DND-41 (cell line): ENCODE results near the gene CAPG.

Source experiments
- ATAC-seq: fragments of 200-7000 bp; cut with Tn5 transposase; 3 replicates; pipeline ENCODE4 v1.9.1; 2021; ENCODE audit warnings: low read depth; ENCODE audit not compliant: insufficient read depth
- DNase-seq: peaks from one replicate; pipeline ENCODE4 v3.0.0-alpha.2; 2020
- H2AFZ ChIP-seq: 2 replicates; pipeline ENCODE4 v1.6.0; 2012; ENCODE audit warnings: low read depth, low read length
- H3K27ac ChIP-seq: 2 replicates; pipeline ENCODE4 v1.5.1; 2012; ENCODE audit warnings: low read length, inconsistent platforms
- H3K27me3 ChIP-seq: fragments of 200-600 bp; sonication (generic); 2 replicates; pipeline ENCODE4 v1.6.0; 2012; ENCODE audit warnings: low read length, mild to moderate bottlenecking, inconsistent platforms; ENCODE audit not compliant: insufficient read depth, poor library complexity
- H3K36me3 ChIP-seq: 2 replicates; pipeline ENCODE4 v1.5.1; 2012; ENCODE audit warnings: low read length, inconsistent platforms; ENCODE audit not compliant: insufficient read depth
- H3K4me1 ChIP-seq: 2 replicates; pipeline ENCODE4 v1.5.1; 2012; ENCODE audit warnings: mild to moderate bottlenecking, low read length; ENCODE audit not compliant: insufficient read depth
- H3K4me2 ChIP-seq: 2 replicates; pipeline ENCODE4 v1.6.0; 2012; ENCODE audit warnings: mild to moderate bottlenecking, moderate library complexity, low read length, inconsistent platforms; ENCODE audit not compliant: insufficient read depth
- H3K4me3 ChIP-seq, 2 experiments: fragments of 200-600 bp in 1 of 2; shearing (Covaris generic) in 1 of 2; 2 replicates each; pipeline ENCODE4 v1.5.1; 2012 to 2016; ENCODE audit warnings: inconsistent platforms in 2 of 2, low read length in 2 of 2, mild to moderate bottlenecking in 2 of 2, low read depth in 1 of 2, moderate library complexity in 1 of 2
- H3K79me2 ChIP-seq: 2 replicates; pipeline ENCODE4 v1.6.0; 2012; ENCODE audit warnings: low read length, inconsistent platforms; ENCODE audit not compliant: insufficient read depth
- H3K9ac ChIP-seq: 2 replicates; pipeline ENCODE4 v1.6.0; 2012; ENCODE audit warnings: low read depth, mild to moderate bottlenecking, inconsistent platforms, low read length, moderate library complexity
- H3K9me3 ChIP-seq: 2 replicates; pipeline ENCODE4 v1.5.1; 2012; ENCODE audit warnings: low read length, moderate library complexity, mild to moderate bottlenecking, inconsistent platforms; ENCODE audit not compliant: insufficient read depth, severe bottlenecking
- H4K20me1 ChIP-seq: 2 replicates; pipeline ENCODE4 v1.6.0; 2012; ENCODE audit warnings: low read length; ENCODE audit not compliant: insufficient read depth
- EZH2 ChIP-seq: IDR thresholded peaks from 3 replicates; pipeline ENCODE4 v1.6.1; 2012; ENCODE audit warnings: borderline replicate concordance, low read depth, mild to moderate bottlenecking, moderate library complexity, low read length, inconsistent platforms; ENCODE audit not compliant: severe bottlenecking
- TF ChIP-seq, protein P1 (sequence below): IDR thresholded peaks from 2 replicates; pipeline ENCODE4 v1.5.1; 2012; ENCODE audit warnings: borderline replicate concordance, low read length, moderate library complexity, mild to moderate bottlenecking; ENCODE audit not compliant: poor library complexity, severe bottlenecking; ENCODE audit errors: extremely low read depth

Gene CAPG

DNA sequence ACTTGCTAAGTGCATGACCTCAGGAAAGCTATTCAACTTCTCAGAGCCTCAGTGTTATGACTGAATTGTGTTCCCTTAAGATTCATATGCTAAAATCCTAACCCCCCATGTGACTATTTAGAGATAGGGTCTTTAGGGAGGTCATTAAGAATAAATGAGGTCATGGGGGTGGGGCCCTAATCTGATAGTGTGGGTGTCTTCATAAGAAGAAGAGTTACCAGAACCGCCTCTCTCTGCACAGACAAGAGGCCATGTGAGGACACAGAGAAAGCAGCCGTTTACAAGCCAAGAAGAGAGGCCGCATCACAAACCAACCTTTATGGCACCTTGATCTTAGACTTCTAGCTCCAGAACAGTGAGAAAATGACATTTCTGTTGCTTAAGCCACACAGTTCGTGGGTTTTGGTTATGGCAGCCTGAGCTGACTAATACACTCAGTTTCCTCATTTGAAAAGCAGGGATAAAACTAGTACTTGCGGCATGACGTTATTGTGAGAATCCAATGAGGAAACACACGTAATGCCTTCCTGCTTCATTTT is 18.2 kb upstream of the CAPG start:
- ATAC-seq (no peak), DNase-seq (no peak)
- H3K27ac ChIP-seq, result no peak overlapping the region
- H3K36me3 ChIP-seq, result no peaks in the 10 kb centered on the region
- no peak overlapping the region for H2AFZ ChIP-seq
- no peak overlapping the region for H3K9ac ChIP-seq
- no peaks in the 10 kb centered on the region for H3K27me3 ChIP-seq
- H3K4me1 ChIP-seq, result no peaks in the 10 kb centered on the region
- H3K9me3 ChIP-seq, result no peaks in the 10 kb centered on the region
- no peaks in the 10 kb centered on the region for H4K20me1 ChIP-seq
- no peaks in the 10 kb centered on the region for H3K79me2 ChIP-seq
- no peak overlapping the region for H3K4me2 ChIP-seq
- no peak overlapping the region for H3K4me3 ChIP-seq
- no peak for TF ChIP-seq EZH2
- TF ChIP-seq, protein P1, sequence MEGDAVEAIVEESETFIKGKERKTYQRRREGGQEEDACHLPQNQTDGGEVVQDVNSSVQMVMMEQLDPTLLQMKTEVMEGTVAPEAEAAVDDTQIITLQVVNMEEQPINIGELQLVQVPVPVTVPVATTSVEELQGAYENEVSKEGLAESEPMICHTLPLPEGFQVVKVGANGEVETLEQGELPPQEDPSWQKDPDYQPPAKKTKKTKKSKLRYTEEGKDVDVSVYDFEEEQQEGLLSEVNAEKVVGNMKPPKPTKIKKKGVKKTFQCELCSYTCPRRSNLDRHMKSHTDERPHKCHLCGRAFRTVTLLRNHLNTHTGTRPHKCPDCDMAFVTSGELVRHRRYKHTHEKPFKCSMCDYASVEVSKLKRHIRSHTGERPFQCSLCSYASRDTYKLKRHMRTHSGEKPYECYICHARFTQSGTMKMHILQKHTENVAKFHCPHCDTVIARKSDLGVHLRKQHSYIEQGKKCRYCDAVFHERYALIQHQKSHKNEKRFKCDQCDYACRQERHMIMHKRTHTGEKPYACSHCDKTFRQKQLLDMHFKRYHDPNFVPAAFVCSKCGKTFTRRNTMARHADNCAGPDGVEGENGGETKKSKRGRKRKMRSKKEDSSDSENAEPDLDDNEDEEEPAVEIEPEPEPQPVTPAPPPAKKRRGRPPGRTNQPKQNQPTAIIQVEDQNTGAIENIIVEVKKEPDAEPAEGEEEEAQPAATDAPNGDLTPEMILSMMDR, result no peak

DNA sequence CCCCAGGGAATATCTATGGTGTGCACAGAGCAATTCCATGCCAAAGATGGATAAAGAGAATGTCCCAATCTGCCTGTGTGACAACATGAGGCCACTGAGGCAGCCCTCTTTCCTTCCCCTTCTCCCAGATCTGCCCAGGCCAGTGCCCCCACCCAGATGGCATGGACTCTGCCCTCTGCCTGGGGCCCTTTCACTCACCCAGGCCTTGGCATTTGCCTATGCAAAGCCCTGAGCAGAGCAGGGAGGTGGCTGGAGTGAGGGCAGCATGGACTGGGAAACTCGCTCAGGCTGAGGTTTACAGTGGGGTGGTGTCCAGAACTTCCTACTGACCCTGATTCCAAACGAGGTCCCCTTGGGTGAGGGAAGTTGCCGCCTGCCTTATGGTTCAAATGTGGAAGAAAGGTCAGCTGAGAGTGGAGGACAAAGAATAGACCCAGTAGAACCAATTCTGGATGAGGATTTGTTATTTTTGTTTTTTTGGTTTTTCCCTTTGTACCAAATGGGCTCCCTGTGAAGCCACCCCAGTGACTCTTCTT is 17.2 kb upstream of the CAPG start:
- ATAC-seq (no peak), DNase-seq (no peak)
- H3K4me2 ChIP-seq, result no peak overlapping the region
- H2AFZ ChIP-seq, result no peak overlapping the region
- no peaks in the 10 kb centered on the region for H3K9me3 ChIP-seq
- no peak overlapping the region for H3K4me3 ChIP-seq
- H3K4me1 ChIP-seq, result no peaks in the 10 kb centered on the region
- H3K79me2 ChIP-seq, result no peaks in the 10 kb centered on the region
- no peaks in the 10 kb centered on the region for H3K36me3 ChIP-seq
- H3K27me3 ChIP-seq, result no peaks in the 10 kb centered on the region
- no peak overlapping the region for H3K9ac ChIP-seq
- no peaks in the 10 kb centered on the region for H4K20me1 ChIP-seq
- TF ChIP-seq EZH2, result no peak
- TF ChIP-seq, protein P1, result no peak
- no peak overlapping the region for H3K27ac ChIP-seq

DNA sequence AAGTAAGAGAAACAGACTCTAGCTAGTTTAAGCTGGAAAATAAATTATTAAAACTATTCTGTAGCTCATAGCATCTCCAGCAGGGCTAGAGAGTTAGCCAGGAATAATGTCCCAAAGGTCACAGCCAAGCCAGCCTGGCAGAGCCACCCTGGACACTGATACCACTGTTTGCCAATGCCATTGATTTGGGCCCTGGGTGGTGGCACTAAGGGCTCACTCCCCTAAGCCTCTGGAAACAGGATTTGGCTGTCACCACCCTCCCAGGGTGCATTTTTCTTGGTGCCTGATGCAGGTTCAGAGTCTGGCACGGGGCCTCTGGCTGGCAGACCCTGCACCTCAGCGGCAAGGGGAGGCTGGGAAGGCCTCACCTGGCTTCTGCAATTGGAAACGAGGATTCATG is 15.4 kb upstream of the CAPG start:
- no peak for DNase-seq
- H3K4me2 ChIP-seq, result no peak overlapping the region
- TF ChIP-seq EZH2, result no peak

DNA sequence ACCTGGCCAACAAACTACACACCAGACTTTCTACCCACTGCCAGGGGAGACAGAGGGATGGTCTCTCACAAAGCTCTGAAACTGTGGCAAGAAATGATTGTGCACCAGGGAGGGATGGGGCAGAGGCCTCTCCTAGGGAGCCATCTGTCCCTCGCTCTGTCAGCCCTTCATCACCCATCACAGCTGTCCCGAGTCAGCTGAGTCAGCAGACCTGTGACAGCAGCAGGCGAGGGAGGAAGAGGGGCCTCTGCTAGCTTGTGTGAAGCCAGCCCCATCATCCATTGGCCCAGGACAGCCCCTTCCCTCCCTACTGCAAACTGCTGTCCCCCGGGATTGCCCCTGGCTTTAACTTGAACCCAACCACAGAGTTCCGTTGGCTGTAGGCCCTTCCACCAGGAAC is 13.4 kb upstream of the CAPG start:
- Histone ChIP-seq H3K4me3 (no peak overlapping the region), H3K4me1 (peaks cover 31% of the 10 kb centered on the region), H3K9me3 (no peaks in the 10 kb centered on the region), H4K20me1 (no peaks in the 10 kb centered on the region), H3K9ac (no peak overlapping the region), H3K4me2 (no peak overlapping the region), H3K27me3 (no peaks in the 10 kb centered on the region), H3K36me3 (no peaks in the 10 kb centered on the region; the same call in 1 of the 2 replicates), H3K27ac (no peak overlapping the region), H3K79me2 (peaks cover 12% of the 10 kb centered on the region), H2AFZ (no peak overlapping the region)
- TF ChIP-seq, protein P1, result no peak
- no peak for TF ChIP-seq EZH2
- no peak for DNase-seq
- no peak for ATAC-seq

More for the DNA sequence above, 15.4 kb upstream of the CAPG start:
- Histone ChIP-seq H3K9me3 (no peaks in the 10 kb centered on the region), H3K36me3 (no peaks in the 10 kb centered on the region), H3K27me3 (no peaks in the 10 kb centered on the region), H2AFZ (no peak overlapping the region), H3K4me1 (peaks cover 12% of the 10 kb centered on the region), H3K9ac (no peak overlapping the region), H3K27ac (no peak overlapping the region), H4K20me1 (no peaks in the 10 kb centered on the region), H3K79me2 (no peaks in the 10 kb centered on the region), H3K4me3 (no peak overlapping the region)
- no peak for ATAC-seq
